ENCODE data around the gene TPRX1.
"Not testable (repeated sequence)": the region's sequence is repeated elsewhere in the genome, so short reads cannot be mapped to it uniquely, and the experiment has no call there.

The TPRX1 gene

GRCh38 chr19:47792616-47793015 is 11.7 kb downstream of the TPRX1 start:
- no peaks in the 10 kb centered on the region for H3K27me3 Mint-ChIP-seq (ENCODE audit: low read depth)
- peaks cover 5% of the 10 kb centered on the region for H3K9me3 Mint-ChIP-seq
- H3K36me3 Mint-ChIP-seq (ENCODE audit: low read depth): peaks cover 1% of the 10 kb centered on the region
- no peak overlapping the region for H3K4me3 Mint-ChIP-seq
- no peaks in the 10 kb centered on the region for H3K4me1 Mint-ChIP-seq (ENCODE audit: low read depth)
- no peak for DNase-seq (ENCODE audit: low spot score)
- no peak overlapping the region for H3K27ac Mint-ChIP-seq

- Mint-ChIP-seq H3K4me1 (ENCODE audit: low read depth) (no peaks in the 10 kb centered on the region), H3K9me3 (peaks cover 5% of the 10 kb centered on the region), H3K27me3 (ENCODE audit: low read depth) (no peaks in the 10 kb centered on the region), H3K36me3 (ENCODE audit: low read depth) (peaks cover 5% of the 10 kb centered on the region), H3K27ac (no peak overlapping the region), H3K4me3 (no peak overlapping the region)
- DNase-seq (ENCODE audit: low spot score): peak; percentile 63
Observed at GRCh38 chr19:47790398-47790814, 13.9 kb downstream of the TPRX1 start.

DNA sequence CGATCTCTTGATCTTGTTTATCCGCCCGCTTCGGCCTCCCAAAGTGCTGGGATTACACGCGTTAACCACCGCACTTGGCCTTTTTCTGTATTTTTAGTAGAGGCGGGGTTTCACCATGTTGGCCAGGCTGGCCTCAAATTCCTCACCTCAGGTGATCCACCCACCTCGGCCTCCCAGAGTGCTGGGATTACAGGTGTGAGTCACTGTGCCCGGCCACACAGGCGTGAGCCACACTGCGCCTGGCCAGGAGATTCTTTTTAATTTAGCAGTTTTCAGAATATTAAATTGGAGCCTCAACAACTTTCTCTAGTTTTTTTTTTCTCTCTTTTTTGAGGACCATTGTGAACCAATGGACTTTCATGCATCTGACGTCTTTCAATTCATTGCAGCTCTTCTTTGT is 14.5 kb downstream of the TPRX1 start:
- H3K27me3 Mint-ChIP-seq (ENCODE audit: low read depth); H3K36me3 Mint-ChIP-seq (ENCODE audit: low read depth); H3K4me1 Mint-ChIP-seq (ENCODE audit: low read depth); H3K4me3 Mint-ChIP-seq; DNase-seq (ENCODE audit: low spot score); H3K27ac Mint-ChIP-seq; H3K9me3 Mint-ChIP-seq: not testable (repeated sequence)

DNA sequence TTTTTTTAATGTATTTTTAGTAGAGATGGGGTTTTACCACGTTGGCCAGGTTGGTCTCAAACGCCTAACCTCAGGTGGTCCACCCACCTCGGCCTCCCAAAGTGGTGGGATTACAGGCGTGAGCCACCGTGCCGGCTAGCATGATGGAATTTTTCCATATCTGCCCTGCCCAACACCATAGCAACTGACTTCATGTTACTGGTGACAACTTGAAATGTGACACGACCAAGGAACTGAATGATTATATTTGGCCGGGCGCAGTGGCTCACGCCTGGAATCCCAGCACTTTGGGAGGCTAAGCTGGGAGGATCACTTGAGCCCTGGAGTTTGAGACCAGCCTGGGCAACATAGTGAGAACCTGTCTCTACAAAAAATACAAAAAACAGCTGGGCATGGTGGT is 17.0 kb downstream of the TPRX1 start:
- H3K36me3 Mint-ChIP-seq (ENCODE audit: low read depth): peaks cover 21% of the 10 kb centered on the region
- not testable (repeated sequence) for H3K4me3 Mint-ChIP-seq; H3K27ac Mint-ChIP-seq; H3K4me1 Mint-ChIP-seq (ENCODE audit: low read depth); DNase-seq (ENCODE audit: low spot score); H3K9me3 Mint-ChIP-seq; H3K27me3 Mint-ChIP-seq (ENCODE audit: low read depth)

DNA sequence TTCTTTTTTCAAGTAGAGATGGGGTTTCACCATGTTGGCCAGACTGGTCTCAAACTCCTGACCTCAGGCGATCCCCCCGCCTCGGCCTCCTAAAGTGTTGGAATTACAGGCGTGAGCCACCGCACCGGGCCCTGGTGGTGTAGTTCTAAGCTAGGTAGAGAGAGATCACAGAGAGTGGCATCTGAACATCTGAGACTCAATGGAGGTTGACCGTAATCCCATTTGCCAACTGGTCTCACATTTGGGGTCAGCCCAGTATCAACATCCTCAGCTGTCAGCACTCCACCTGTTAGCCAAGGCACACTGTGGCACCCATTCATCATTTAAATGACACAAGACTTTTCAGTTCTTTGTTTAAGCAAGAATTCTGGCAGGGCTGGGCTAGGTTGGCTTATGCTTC is 17.8 kb downstream of the TPRX1 start:
- no peak for DNase-seq (ENCODE audit: low spot score)
- Mint-ChIP-seq H3K27me3 (ENCODE audit: low read depth) (no peaks in the 10 kb centered on the region), H3K27ac (no peak overlapping the region), H3K36me3 (ENCODE audit: low read depth) (peaks cover 25% of the 10 kb centered on the region), H3K9me3 (no peaks in the 10 kb centered on the region), H3K4me3 (no peak overlapping the region), H3K4me1 (ENCODE audit: low read depth) (no peaks in the 10 kb centered on the region)

- Mint-ChIP-seq H3K4me1 (ENCODE audit: low read depth) (peaks cover 18% of the 10 kb centered on the region), H3K27me3 (ENCODE audit: low read depth) (no peaks in the 10 kb centered on the region), H3K4me3 (peak overlapping the region; percentile 42), H3K27ac (no peak overlapping the region), H3K36me3 (ENCODE audit: low read depth) (peaks cover 32% of the 10 kb centered on the region), H3K9me3 (no peaks in the 10 kb centered on the region)
- no peak for DNase-seq (ENCODE audit: low spot score)
Observed at GRCh38 chr19:47781590-47782262, 22.6 kb downstream of the TPRX1 start.

DNA sequence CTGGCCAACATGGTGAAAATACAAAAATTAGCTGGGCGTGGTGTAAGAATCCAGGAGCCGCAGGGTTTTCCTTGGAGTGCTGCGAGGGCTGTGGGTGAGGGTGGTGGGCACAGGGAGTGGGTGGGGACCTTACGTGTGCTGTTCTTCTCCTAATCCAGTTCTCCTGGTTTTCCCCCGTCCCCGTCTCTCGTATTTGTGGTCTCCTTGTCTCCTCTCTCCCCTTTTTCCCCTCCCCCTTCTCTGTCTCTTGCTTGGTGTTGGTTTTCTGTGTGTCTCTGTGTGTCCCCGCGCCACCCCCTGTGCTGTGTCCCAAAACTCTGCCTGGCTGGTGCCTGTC is 24.2 kb downstream of the TPRX1 start:
- peaks cover 18% of the 10 kb centered on the region for H3K4me1 Mint-ChIP-seq (ENCODE audit: low read depth)
- H3K27me3 Mint-ChIP-seq (ENCODE audit: low read depth): no peaks in the 10 kb centered on the region
- H3K9me3 Mint-ChIP-seq: no peaks in the 10 kb centered on the region
- DNase-seq (ENCODE audit: low spot score): no peak
- peak overlapping the region; percentile 35 for H3K27ac Mint-ChIP-seq
- peaks cover 27% of the 10 kb centered on the region for H3K36me3 Mint-ChIP-seq (ENCODE audit: low read depth)
- peak overlapping the region; percentile 96 for H3K4me3 Mint-ChIP-seq

- no peak for DNase-seq (ENCODE audit: low spot score)
- Mint-ChIP-seq H3K4me3 (peak overlapping the region; percentile 96), H3K4me1 (ENCODE audit: low read depth) (peaks cover 18% of the 10 kb centered on the region), H3K9me3 (no peaks in the 10 kb centered on the region), H3K36me3 (ENCODE audit: low read depth) (peaks cover 27% of the 10 kb centered on the region), H3K27me3 (ENCODE audit: low read depth) (no peaks in the 10 kb centered on the region), H3K27ac (peak overlapping the region; percentile 83)
Observed at GRCh38 chr19:47779524-47780214, 24.7 kb downstream of the TPRX1 start.

DNA sequence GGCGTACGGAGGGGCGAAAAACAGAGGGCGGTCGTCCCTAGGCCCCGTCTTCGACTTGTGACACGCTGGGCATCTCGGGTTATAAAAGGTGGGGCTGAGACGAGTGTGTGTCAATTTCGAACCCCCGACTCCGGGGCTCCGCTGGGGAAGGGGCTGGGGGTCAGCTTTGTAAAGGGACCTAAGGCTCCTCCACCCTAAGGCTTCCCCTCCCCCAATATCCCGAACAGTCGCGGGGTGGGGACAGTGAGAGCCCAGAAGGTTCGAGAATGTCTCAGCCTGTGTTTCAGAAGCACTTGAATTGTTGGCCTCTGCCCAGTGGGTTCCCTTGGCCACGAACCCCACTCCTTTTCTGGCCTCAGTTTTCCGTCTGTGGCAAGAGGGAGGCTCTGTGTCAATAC is 25.4 kb downstream of the TPRX1 start:
- DNase-seq (ENCODE audit: low spot score): no peak
- Mint-ChIP-seq H3K4me3 (peak overlapping the region; percentile 96), H3K27ac (peak overlapping the region; percentile 83), H3K4me1 (ENCODE audit: low read depth) (peaks cover 18% of the 10 kb centered on the region), H3K27me3 (ENCODE audit: low read depth) (no peaks in the 10 kb centered on the region), H3K36me3 (ENCODE audit: low read depth) (peaks cover 20% of the 10 kb centered on the region), H3K9me3 (no peaks in the 10 kb centered on the region)

DNA sequence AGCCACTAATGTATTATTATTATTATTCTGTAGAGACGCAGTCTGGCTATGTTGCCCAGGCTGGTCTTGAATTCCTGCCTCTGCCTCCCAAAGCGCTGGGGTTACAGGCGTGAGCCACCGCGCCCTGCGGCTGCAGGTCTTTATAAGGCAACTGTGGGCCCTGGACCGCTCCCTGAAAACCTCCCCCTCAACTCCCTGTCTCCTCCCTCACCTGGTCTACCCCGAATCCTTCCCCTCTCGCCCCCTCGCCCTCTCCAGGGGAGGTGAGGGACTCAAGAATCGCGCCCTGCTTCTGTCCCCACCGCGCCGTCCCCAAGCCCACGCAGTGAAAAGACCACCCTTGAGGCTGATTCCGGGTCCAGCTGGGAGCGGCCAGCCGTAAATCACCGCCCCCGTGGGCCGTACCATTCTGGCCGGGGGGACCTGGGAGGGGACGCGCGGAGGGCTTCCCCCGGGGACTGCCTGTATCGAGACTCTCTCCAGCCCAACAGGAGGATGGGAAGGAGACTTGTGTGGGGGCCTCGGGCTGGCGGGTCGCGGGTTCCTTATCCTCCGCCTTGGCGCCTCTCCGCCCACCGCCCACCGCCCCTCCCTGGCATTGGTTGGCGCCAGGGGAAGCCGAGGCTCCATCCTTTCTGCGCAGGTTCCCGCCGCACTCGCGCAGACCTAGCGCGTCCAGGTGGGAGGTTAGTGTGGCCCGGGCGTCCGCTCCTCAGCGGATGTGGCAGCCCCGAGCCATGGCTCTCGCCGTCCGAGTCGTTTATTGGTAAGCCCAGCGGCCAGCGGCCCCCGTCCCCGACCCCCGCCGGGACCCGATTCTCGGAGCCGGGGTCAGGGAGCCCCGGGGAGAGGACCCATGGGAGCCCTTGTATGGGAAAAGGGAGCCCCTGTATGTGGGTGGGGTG is 26.1 kb downstream of the TPRX1 start, which contains the start of gene SELENOW:
Gene SELENOW, plus strand, starts transcription at position 655 of the 905 bp plus-strand sequence. Its CDS starts 83 bp downstream, at position 738.
- Mint-ChIP-seq H3K9me3 (no peaks in the 10 kb centered on the region), H3K4me3 (peak within 1 kb of the TSS; percentile 96)

GRCh38 chr19:47777245-47778048 is 26.9 kb downstream of the TPRX1 start:
- H3K27ac Mint-ChIP-seq: peak overlapping the region; percentile 95

More for the DNA sequence above, 26.1 kb downstream of the TPRX1 start, which contains the start of gene SELENOW:
- Mint-ChIP-seq H3K4me1 (ENCODE audit: low read depth) (peaks cover 18% of the 10 kb centered on the region), H3K27me3 (ENCODE audit: low read depth) (no peaks in the 10 kb centered on the region), H3K27ac (peak within 1 kb of the TSS; percentile 95), H3K36me3 (ENCODE audit: low read depth) (peaks cover 17% of the 10 kb centered on the region)
- DNase-seq (ENCODE audit: low spot score): peak; percentile 79

GRCh38 chr19:47776568-47776967 is 27.8 kb downstream of the TPRX1 start:
- Mint-ChIP-seq H3K27ac (no peak overlapping the region), H3K36me3 (ENCODE audit: low read depth) (peaks cover 9% of the 10 kb centered on the region), H3K9me3 (no peaks in the 10 kb centered on the region), H3K27me3 (ENCODE audit: low read depth) (no peaks in the 10 kb centered on the region), H3K4me1 (ENCODE audit: low read depth) (peaks cover 18% of the 10 kb centered on the region), H3K4me3 (peak overlapping the region; percentile 26)
- DNase-seq (ENCODE audit: low spot score): no peak

More at GRCh38 chr19:47777245-47778048, 26.9 kb downstream of the TPRX1 start:
- H3K4me1 Mint-ChIP-seq (ENCODE audit: low read depth): peaks cover 18% of the 10 kb centered on the region
- not testable (repeated sequence) for DNase-seq (ENCODE audit: low spot score); H3K27me3 Mint-ChIP-seq (ENCODE audit: low read depth); H3K9me3 Mint-ChIP-seq
- H3K36me3 Mint-ChIP-seq (ENCODE audit: low read depth): peaks cover 14% of the 10 kb centered on the region
- peak overlapping the region; percentile 96 for H3K4me3 Mint-ChIP-seq

DNA sequence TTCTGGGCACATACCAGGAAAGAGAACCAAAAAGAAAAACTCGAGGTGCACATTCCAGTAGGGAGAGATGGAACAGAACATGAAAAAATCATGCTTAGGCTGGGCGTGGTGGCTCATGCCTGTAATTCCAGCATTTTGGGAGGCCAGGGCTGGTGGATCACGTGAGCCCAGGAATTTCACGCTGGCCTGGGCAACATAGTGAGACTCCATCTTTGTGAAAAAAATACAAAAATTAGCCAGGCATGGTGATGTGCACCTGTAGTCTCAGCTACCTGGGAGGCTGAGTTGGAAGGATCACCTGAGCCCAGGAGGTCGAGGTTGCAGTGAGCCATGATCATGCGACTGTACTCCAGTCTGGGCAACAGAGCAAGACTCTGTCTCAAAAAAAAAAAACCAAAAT is 33.1 kb downstream of the TPRX1 start:
- not testable (repeated sequence) for H3K9me3 Mint-ChIP-seq; H3K4me3 Mint-ChIP-seq; H3K27me3 Mint-ChIP-seq (ENCODE audit: low read depth); H3K36me3 Mint-ChIP-seq (ENCODE audit: low read depth); H3K4me1 Mint-ChIP-seq (ENCODE audit: low read depth); DNase-seq (ENCODE audit: low spot score); H3K27ac Mint-ChIP-seq
